HG02642 (cell line): ENCODE data around the gene SPATA32.
A peak's percentile ranks its signal among the peaks of the same experiment; 100 is the strongest.

Experiments used
- ATAC-seq: cut with Tn5 transposase; IDR thresholded peaks from one replicate; pipeline ENCODE4 v1.9.1; 2021; ENCODE audit warnings: mild to moderate bottlenecking; ENCODE audit not compliant: unreplicated experiment, poor library complexity

Gene SPATA32

DNA sequence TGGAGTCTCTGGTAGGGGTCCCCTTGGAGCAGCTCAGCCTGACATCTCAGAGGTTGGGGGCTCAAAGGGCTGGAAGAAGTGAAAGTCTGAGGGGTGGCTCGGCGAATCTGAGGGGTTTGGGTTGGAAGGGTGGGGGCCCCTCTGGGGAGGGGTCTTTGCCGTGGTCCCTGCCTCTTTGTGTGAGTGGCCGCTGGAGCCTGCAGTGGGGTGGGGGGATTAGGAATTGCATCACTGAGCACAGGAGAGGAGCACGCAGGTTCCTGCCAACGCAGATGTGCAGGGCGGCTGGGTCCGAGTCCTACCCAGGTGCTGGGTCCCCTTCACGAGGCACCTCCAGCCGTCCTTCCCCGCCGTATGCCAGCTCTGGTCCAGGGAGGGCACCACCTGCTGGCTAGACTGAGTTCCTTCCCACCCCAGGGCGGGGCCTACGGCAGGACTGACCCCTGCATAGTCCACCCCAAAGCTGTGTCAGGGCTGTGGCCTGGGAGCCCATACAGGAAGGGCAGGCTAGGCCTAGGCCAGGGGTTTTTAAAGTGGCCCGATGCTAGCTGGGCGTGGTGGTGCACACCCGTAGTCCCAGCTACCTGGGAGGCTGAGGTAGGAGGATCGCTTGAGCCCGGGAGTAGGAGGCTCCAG, 30.3 kb downstream of the SPATA32 start:
- ATAC-seq = no peak

- no peak for ATAC-seq
Observed at GRCh38 chr17:45230787-45231480, 31.0 kb downstream of the SPATA32 start.

GRCh38 chr17:45230410-45230786, 31.5 kb downstream of the SPATA32 start:
- ATAC-seq = no peak

DNA sequence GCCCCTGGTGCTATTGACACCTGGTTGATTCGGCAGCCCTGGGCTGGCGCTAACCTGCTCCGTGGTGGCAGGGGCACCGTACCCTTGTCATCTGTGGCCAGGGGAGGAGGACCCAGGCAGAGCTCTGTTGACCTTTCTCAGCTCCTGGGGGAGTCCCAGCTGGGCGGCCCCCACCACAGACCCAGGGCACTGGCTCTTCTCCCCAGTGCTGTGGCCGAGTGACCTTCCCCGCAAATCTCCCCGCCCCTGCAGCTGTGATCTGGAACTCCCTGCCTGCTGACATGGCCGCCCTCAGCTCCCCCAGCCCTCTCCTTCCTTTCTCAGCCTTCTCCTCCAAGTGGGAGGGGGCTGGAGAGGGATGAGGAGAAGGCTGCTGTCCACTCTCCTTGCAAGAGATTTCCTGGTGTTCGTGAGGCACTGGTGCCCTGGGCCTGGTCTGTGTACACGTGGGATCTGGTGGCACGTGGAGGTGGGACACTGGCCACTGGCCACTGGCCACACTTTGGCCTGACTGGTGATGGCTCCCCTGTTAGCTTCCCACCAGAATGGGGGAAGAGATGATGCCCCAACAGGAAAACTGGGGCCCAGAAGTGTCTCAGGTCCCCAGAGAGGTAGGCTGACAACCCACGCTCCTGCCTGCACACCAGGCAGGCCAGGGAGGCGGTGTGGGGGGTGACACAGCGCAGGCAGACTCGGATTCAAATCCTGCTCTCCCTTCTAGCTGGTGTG, 32.0 kb downstream of the SPATA32 start:
- no peak for ATAC-seq

DNA sequence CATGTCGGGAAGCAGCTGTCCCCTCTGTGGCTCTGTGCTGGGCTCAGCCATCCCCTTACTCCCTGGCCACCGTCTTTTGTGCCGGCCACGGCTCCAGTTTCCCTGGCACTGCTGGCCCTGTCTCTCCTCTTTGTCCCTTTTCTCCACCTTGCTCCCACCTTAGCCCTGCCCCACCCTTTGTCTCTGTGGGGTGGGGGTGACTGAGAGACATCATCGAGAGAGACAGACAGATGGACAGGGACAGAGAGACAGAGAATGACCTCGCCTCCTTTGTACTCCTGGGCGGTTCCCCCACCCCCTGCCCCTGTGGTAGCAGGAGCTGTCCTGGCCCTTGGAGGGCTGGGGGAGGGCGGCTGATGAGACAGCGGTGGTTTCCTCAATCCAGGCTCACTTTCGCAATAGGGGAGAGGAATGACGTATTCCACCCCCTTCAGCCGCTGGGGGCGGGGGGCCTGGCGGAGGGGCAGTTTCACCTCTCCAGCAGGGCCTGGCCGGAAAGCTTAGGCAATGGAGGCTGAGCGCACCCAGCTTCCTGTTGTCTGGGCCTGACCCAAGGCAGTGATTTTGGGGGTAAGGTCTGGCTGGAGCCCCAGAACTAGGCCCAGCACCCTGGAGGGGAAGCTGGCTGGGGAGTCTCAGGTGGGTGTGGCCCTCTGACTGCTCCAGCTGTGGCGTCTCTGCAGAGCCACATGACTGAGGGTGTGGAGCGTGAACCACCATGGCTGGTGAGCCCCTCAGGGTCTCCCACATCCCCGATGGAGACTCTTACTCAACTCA, 32.9 kb downstream of the SPATA32 start:
- peak; percentile 35 for ATAC-seq

DNA sequence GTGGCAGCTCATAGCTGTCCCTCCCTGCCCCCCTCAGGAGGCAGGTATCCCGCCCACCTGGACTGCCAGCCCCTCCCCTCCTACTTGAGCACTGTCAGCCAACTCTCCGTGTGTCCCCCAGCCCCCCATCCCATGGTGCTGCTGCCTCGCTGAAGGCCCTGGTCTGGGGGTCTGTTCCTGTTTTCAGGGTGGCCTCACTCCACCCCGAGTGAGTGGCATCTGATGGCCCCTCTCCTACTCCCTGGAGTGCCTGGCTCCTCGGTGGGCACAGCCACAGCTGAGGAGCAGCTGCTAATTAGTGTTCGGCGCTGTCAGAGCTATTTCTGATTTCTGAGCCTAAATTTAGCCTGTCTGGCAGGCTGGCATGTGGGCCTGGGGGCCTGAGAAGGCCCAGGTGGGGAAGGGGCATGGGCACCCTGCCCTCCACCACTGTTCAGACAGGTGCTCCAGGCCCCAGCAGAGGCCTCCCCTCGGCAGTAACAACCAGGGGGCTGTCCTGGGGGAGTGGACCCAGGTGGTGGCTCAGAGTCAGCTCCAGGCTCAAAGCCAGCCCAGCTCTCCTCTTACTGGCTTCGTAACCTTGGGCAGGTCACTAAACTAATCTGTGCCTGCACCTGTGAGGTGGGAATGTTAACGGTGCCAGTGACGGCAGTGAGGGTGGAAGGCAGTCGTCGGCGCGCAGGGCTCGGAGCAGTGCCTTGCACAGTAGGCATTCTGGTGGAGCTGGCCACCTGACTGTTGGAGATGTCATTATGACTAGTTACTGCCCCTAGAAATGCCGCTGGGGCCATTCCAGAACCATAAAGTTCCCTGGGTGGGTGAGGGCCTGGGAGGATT, 33.8 kb downstream of the SPATA32 start:
- no peak for ATAC-seq

DNA sequence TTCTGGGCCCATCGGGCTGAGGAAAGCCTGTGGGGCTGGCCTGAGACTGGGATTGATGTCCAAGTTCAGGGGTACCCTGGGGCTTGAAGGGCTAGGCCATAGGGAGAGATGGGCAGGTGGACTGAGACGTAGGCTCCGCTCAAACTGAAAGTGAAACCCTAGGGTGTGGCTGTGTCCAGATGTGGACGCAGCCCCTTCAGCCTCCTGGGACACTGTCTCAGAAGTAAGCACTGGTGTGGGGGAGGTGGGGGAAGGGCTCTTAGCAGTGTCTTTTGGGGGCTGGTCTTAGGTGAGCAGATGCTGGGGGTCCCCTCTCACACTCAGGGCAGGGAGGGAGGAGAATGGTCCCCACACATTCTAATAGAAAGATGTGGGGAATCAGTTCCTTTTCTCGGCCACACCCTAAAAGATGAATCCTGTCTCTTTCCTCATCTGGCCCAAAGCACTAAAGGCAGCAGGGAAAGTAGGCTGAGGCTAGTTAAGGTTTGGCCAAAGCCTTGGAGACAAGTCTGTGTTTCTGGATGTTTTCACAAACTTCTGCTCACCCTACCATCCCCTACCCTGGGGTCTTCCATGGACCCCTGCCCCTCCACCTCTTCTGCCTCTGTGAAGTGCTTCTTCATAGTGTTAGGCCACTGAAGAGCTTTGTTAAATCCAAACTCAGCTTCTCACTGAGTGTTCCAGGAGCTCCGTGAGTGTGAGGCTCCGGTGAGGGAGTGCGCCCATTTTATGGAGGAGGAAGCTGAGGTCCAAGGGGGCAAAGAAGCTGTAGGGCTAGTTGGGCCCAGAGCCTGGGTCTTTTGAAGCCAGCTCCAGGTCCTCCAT, 34.6 kb downstream of the SPATA32 start:
- no peak for ATAC-seq

DNA sequence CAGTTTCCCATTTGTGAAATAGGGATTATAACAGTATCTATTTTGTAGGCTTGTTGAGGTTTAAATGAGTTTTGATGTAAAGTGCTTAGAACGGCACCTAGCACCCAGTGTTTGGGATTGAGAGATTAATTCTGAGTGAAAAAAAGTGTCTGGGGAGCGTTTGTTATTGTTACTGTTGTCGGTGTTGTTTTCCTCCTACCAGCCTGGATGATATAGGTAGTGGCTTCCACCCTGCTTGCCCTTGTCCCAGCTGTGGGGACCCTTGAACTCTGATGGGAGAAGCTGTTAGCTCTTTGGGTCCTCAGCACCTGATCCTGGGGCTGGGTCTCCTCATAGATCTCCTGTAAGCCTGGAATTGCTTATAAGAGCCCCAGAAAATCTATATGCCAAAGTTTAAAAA, 35.3 kb downstream of the SPATA32 start:
- ATAC-seq = no peak

GRCh38 chr17:45225964-45226530, 35.8 kb downstream of the SPATA32 start:
- peak; percentile 45 for ATAC-seq

- no peak for ATAC-seq
Observed at GRCh38 chr17:45225051-45225700, 36.7 kb downstream of the SPATA32 start.

DNA sequence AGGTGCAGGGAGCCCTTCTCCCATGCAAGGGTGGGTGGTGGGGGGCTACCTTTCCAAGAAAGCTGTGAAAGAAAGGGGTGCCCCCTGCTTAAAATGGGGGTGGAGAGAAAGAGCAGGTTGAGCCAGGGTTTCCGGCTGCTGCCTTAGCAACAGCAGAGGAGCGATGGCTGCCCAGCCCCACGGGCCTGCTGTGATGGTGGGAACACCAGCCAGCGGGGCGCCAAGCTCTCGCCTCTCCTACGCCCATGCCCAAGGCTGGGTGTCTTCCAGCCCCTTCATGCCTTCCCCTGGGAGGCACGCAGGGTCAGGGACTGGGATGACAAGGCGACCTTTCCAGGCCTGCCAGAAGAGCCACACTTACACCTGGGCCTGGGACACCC, 37.2 kb downstream of the SPATA32 start:
- ATAC-seq = no peak

- no peak for ATAC-seq
Observed at GRCh38 chr17:45223539-45224528, 38.1 kb downstream of the SPATA32 start.

DNA sequence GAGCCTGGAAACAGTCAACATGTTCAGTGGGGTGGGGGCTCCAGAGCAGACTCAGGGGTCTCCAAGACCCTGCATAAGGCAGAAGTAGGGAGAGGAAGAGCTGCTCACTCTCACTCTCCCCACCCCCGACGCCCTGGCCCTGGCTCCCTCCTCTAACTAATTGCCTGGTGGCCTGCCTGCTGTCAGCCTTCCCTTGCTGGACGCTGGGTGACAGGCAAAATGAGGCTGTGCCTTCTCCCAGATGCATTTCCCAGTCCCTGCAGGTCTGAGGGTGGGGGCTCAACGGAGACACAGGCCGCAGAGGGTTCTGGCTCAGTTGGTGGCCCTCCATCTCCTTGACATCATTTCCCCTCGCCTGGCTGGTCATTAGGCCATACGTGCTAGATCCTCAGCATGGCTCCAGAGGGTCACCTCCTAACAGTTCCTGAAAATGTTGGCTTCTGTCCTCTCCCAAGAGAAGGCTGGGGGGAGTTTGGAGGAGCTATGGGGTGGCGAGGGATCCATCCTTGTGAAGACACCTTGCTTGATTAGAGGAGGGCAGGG, 38.8 kb downstream of the SPATA32 start:
- ATAC-seq = no peak

DNA sequence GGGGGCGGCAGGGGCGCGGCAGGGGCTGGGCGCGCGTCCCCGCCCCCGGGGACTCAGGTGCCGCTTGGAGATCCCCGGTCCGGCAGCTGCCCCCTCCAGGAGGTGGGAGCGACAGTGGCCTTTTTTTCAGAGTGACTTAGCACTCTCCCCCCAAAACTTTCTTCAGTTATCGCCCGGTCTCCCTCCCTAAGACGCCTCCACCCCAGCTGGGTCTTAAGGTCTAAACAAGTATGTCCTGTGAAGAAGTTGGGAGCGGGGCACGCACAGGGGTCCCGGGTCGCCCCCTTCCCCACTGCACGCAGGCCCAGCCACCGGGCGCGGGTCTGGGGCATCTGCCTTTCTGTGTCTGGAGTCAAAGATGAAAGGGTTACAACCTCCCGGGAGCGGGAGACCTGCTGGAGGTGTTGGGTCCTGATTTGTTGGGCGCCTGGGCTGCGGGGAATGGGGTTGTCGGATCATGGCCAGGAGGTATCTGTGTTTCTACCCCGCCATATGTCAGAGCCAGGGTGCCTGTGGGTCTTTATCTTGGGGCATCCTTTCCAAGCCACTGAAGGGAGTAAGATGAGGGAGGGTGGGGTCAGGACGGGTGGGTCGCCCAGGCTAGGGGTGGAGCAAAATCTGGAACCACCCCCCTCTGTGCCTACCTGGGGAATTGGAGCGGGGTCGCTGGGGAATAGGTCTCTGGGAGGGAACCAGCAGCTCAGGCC, 39.5 kb downstream of the SPATA32 start:
- ATAC-seq = no peak

GRCh38 chr17:45222014-45222288, 39.9 kb downstream of the SPATA32 start:
- ATAC-seq = no peak
